Bronchial smooth muscle cell (primary cell): ENCODE results near the gene RGS17. TPM values are rescaled to one million over a fixed set of nuclear protein-coding genes. Genes with fewer than 3 reads are reported as not detected.

Source experiments
- total RNA-seq: library from RNA; depleted of rRNA; stranded (reverse); fragments of >200 nt; gene quantifications from 2 replicates; pipeline ENCODE4 v1.2.1, GENCODE V29; 2014

RGS17 gene
- total RNA-seq = 7.5 and 15.1 TPM in 2 replicates

GRCh38 chr6:153131037-153131981 lies at the start of gene RGS17:
RGS17 (minus strand) TSS chr6:153131282; CDS start chr6:153044018, 87,264 bp downstream.

GRCh38 chr6:153002613-153003365 lies 128.3 kb downstream of the RGS17 start, which contains the start of gene MTRF1L:
MTRF1L (minus strand) TSS chr6:153002709; CDS start chr6:153002685, 24 bp downstream.

GRCh38 chr6:152982904-152983636 lies 148.0 kb downstream of the RGS17 start, which contains the start of gene FBXO5:
FBXO5 (minus strand) TSS chr6:152983041; CDS start chr6:152982959, 82 bp downstream.

Other genes starting within 250 kb of the RGS17 start
- 2.1 and 3.9 TPM in 2 replicates for gene FBXO5, start 148.2 kb downstream of the RGS17 start, total RNA-seq
- gene MTRF1L, start 128.6 kb downstream of the RGS17 start, total RNA-seq = 7.7 and 12.1 TPM in 2 replicates